Keratinocyte (primary cell): ENCODE measurements around the gene KIF3A.

Experiments
- CTCF ChIP-seq, 3 experiments: IDR thresholded peaks in 1 of 3; conservative IDR thresholded peaks in 1 of 3; optimal IDR thresholded peaks in 1 of 3; 2 replicates in 2 of 3; 3 replicates in 1 of 3; pipeline versions ENCODE3 to v1.5.1; 2011; ENCODE audit warnings: low read length in 3 of 3, mild to moderate bottlenecking in 3 of 3, moderate library complexity in 2 of 3, control low read depth in 1 of 3, inconsistent platforms in 1 of 3; ENCODE audit not compliant: insufficient read depth in 2 of 3; ENCODE audit errors: extremely low read depth in 1 of 3
- EZH2 ChIP-seq: IDR thresholded peaks from one replicate; pipeline ENCODE4 v1.6.1; 2012; ENCODE audit warnings: inconsistent platforms, mild to moderate bottlenecking, low read length, moderate library complexity

- no peak for TF ChIP-seq EZH2
- no peak for TF ChIP-seq CTCF (optimal IDR thresholded peaks at IDR 0.05 in 1 of 3, IDR thresholded peaks at IDR 0.05 in 1 of 3, conservative IDR thresholded peaks at IDR 0.05 in 1 of 3; ENCODE audit: extremely low read depth in 1 of 3, insufficient read depth in 2 of 3, low read length in 3 of 3)
These were observed 22.7 kb upstream of the KIF3A start for GRCh38 chr5:132760049-132760420.
